Measurements from ENCODE around the gene ABCC9.

ABCC9 gene

GRCh38 chr12:21769307-21769706 is 171.9 kb downstream of the ABCC9 start:
- DNase-seq: no peak

- no peak for DNase-seq
Observed at GRCh38 chr12:21766403-21766802, 174.8 kb downstream of the ABCC9 start.

- DNase-seq: no peak
Observed at GRCh38 chr12:21764950-21765349, 176.3 kb downstream of the ABCC9 start.

GRCh38 chr12:21764065-21764464 is 177.2 kb downstream of the ABCC9 start:
- no peak for DNase-seq

DNA sequence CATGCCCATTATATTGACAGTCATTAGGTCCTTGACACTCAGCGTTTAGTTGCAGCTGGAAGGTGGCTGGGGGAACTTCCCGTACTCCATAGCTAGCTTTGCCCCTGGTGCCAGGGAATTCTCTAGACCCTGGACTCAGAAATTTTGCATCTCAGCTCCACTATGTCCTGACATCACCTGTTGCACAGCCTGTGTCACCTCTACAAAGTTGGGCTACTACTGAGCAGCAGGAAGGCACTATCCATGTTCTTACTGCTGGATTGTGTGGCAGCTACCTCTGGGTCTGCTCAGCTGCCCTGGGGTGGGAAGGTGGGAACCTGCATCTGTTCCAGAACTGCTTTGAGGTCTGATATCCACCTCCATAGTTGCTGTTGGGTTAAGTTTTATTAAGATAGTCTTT is 177.7 kb downstream of the ABCC9 start:
- DNase-seq: no peak

GRCh38 chr12:21759737-21760136 is 181.5 kb downstream of the ABCC9 start:
- DNase-seq: no peak

GRCh38 chr12:21757735-21758134 is 183.5 kb downstream of the ABCC9 start:
- no peak for DNase-seq

GRCh38 chr12:21756699-21757098 is 184.5 kb downstream of the ABCC9 start:
- DNase-seq: no peak

DNA sequence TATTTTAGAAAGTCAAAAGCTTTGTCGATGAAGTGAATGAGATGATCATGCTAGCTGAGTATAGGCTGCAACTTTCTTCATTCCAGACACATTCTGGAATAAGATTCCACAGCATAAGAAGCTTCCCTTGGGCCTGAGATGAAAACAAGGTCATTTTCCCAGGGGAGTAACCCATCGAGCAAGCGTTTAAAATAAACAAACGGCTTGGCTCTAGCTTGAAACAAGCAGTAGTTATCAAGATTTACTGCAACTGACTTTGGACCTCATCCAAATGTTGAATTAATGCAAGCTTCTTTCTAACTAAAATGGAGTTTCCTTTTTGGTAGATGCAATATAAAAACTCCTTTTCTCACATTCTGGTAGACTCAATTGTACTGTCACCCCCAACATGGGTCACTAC is 189.7 kb downstream of the ABCC9 start:
- DNase-seq: no peak

Measured in activated CD4-positive, alpha-beta T cell treated with anti-CD3 and anti-CD28 coated beads, Interleukin-10, Interleukin-2, amounts not matched to agents 100 ng/mL and 50 ng/mL, durations not matched to agents 16 hours and 8 hours (primary cell).